ENCODE data around the gene CAMK2G.

CAMK2G gene

DNA sequence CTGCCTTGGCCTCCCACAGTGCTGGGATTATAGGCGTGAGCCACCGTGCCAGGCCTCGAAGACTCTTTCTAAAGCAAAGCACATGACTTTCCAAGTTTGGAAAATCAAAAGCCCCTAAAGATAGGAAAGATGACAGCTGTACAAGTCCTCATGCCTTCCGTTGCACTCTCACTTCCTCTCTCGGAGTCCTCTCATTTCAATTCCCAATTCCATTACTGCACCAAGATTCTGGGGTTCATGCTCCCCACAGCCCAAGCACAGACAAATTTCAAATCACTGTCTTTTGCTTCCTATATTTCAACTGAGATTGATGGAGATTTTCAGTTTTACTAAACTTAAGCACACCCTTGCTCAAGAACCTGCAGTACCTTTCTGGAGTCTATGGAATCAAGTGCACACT, 25.7 kb upstream of the CAMK2G start:
- no peak overlapping the region for H2BK12ac ChIP-seq (ENCODE audit: low read length)
- no peak overlapping the region for H3K23ac ChIP-seq (ENCODE audit: low read depth, low read length, poor library complexity)
- no peak overlapping the region for H4K91ac ChIP-seq (ENCODE audit: low read depth, low read length, poor library complexity)
- no peak overlapping the region for H2AFZ ChIP-seq (ENCODE audit: low read length)
- no peak overlapping the region for H2BK15ac ChIP-seq (ENCODE audit: low read length)
- H3K4me2 ChIP-seq (ENCODE audit: insufficient read depth, low read length, poor library complexity, severe bottlenecking): no peak overlapping the region
- no peak overlapping the region for H3K18ac ChIP-seq (ENCODE audit: low read length)
- H2BK5ac ChIP-seq (ENCODE audit: low read length): no peak overlapping the region
- H3K36me3 ChIP-seq (replicated peaks in 1 of 2; ENCODE audit: control insufficient read depth in 2 of 2, insufficient read depth in 2 of 2, low read length in 2 of 2): no peaks in the 10 kb centered on the region
- no peak overlapping the region for H2AK5ac ChIP-seq (ENCODE audit: low read depth, low read length)
- no peak overlapping the region for H3K4me3 ChIP-seq (ENCODE audit: low read length in 2 of 2)
- no peak overlapping the region for H4K8ac ChIP-seq (ENCODE audit: low read depth, low read length)
- H3K27ac ChIP-seq (replicated peaks; ENCODE audit: low read length): no peak overlapping the region
- H3K4me1 ChIP-seq (ENCODE audit: control insufficient read depth in 2 of 2, insufficient read depth in 1 of 2, low read depth in 1 of 2, low read length in 2 of 2): no peaks in the 10 kb centered on the region
- no peak overlapping the region for H3K9ac ChIP-seq (ENCODE audit: low read depth, low read length, poor library complexity)
- peaks cover 0 to 19% (median 0%) of the 10 kb centered on the region in 3 experiments for H3K27me3 ChIP-seq (ENCODE audit: control insufficient read depth in 3 of 3, insufficient read depth in 3 of 3, low read depth in 1 of 3, low read length in 3 of 3)
- no peaks in the 10 kb centered on the region for H3K79me1 ChIP-seq (ENCODE audit: low read depth, low read length)
- no peaks in the 10 kb centered on the region for H3K9me3 ChIP-seq (replicated peaks in 1 of 2; ENCODE audit: control insufficient read depth in 2 of 2, insufficient read depth in 1 of 2, low read depth in 1 of 2, low read length in 2 of 2)
- WGBS, 2 donors (ENCODE audit: extremely low coverage in 2 of 2, insufficient read length in 2 of 2, insufficient replicate concordance in 1 of 2): no CpG with 5 or more reads among the region's 5 CpGs
- H2BK120ac ChIP-seq (ENCODE audit: low read depth, low read length): no peak overlapping the region
- H3K4ac ChIP-seq (ENCODE audit: low read length): no peak overlapping the region
- DNase-seq (ENCODE audit: low spot score): no peak
- H3K14ac ChIP-seq (ENCODE audit: low read length): no peak overlapping the region

- Histone ChIP-seq H3K18ac (ENCODE audit: low read length) (no peak overlapping the region), H2AFZ (ENCODE audit: low read length) (no peak overlapping the region), H2BK12ac (ENCODE audit: low read length) (no peak overlapping the region), H3K27me3 (ENCODE audit: control insufficient read depth in 3 of 3, insufficient read depth in 3 of 3, low read depth in 1 of 3, low read length in 3 of 3) (peaks cover 0 to 15% (median 0%) of the 10 kb centered on the region in 3 experiments), H3K27ac (replicated peaks; ENCODE audit: low read length) (no peak overlapping the region), H3K4me3 (ENCODE audit: low read length in 2 of 2) (no peak overlapping the region), H3K36me3 (replicated peaks in 1 of 2; ENCODE audit: control insufficient read depth in 2 of 2, insufficient read depth in 2 of 2, low read length in 2 of 2) (no peaks in the 10 kb centered on the region), H3K23ac (ENCODE audit: low read depth, low read length, poor library complexity) (no peak overlapping the region), H2BK120ac (ENCODE audit: low read depth, low read length) (no peak overlapping the region), H2AK5ac (ENCODE audit: low read depth, low read length) (no peak overlapping the region), H4K8ac (ENCODE audit: low read depth, low read length) (no peak overlapping the region), H2BK5ac (ENCODE audit: low read length) (no peak overlapping the region), H3K14ac (ENCODE audit: low read length) (no peak overlapping the region), H3K4me1 (ENCODE audit: control insufficient read depth in 2 of 2, insufficient read depth in 1 of 2, low read depth in 1 of 2, low read length in 2 of 2) (no peaks in the 10 kb centered on the region), H3K79me1 (ENCODE audit: low read depth, low read length) (no peaks in the 10 kb centered on the region), H4K91ac (ENCODE audit: low read depth, low read length, poor library complexity) (no peak overlapping the region), H3K4me2 (ENCODE audit: insufficient read depth, low read length, poor library complexity, severe bottlenecking) (no peak overlapping the region), H3K9me3 (replicated peaks in 1 of 2; ENCODE audit: control insufficient read depth in 2 of 2, insufficient read depth in 1 of 2, low read depth in 1 of 2, low read length in 2 of 2) (no peaks in the 10 kb centered on the region), H3K4ac (ENCODE audit: low read length) (no peak overlapping the region), H2BK15ac (ENCODE audit: low read length) (no peak overlapping the region), H3K9ac (ENCODE audit: low read depth, low read length, poor library complexity) (no peak overlapping the region)
- WGBS, 2 donors (ENCODE audit: extremely low coverage in 2 of 2, insufficient read length in 2 of 2, insufficient replicate concordance in 1 of 2): no CpG with 5 or more reads among the region's 4 CpGs
- no peak for DNase-seq (ENCODE audit: low spot score)
Measured at GRCh38 chr10:73899423-73899822, 25.1 kb upstream of the CAMK2G start.

GRCh38 chr10:73898730-73899410, 24.5 kb upstream of the CAMK2G start:
- no peak overlapping the region for H3K4me2 ChIP-seq (ENCODE audit: insufficient read depth, low read length, poor library complexity, severe bottlenecking)
- no peak overlapping the region for H3K27ac ChIP-seq (replicated peaks; ENCODE audit: low read length)

DNA sequence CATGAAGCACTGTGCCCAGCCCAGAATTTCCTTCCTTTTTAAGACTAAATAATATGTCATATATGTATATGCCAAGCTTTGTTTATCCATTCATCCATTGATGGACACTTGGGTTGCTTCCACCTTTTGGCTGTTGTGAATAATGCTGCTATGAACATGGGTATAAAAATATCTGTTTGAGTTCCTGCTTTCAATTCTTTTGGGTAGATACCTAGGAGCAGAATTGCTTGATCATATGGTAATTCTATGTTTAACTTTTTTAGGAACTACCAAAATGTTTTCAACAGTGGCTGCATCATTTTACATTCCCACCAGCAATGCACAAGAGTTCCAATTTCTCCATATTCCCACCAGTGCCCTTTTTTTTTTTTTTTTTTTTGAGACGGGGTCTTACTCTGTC, 23.3 kb upstream of the CAMK2G start:
- no peak overlapping the region for H3K9ac ChIP-seq (ENCODE audit: low read depth, low read length, poor library complexity)
- no peak for DNase-seq (ENCODE audit: low spot score)
- H3K4me2 ChIP-seq (ENCODE audit: insufficient read depth, low read length, poor library complexity, severe bottlenecking): no peak overlapping the region
- H2BK120ac ChIP-seq (ENCODE audit: low read depth, low read length): no peak overlapping the region
- H3K27ac ChIP-seq (replicated peaks; ENCODE audit: low read length): no peak overlapping the region
- H3K4ac ChIP-seq (ENCODE audit: low read length): no peak overlapping the region
- no peak overlapping the region for H3K14ac ChIP-seq (ENCODE audit: low read length)
- H3K79me1 ChIP-seq (ENCODE audit: low read depth, low read length): no peaks in the 10 kb centered on the region
- H3K36me3 ChIP-seq (replicated peaks in 1 of 2; ENCODE audit: control insufficient read depth in 2 of 2, insufficient read depth in 2 of 2, low read length in 2 of 2): no peaks in the 10 kb centered on the region
- H2BK15ac ChIP-seq (ENCODE audit: low read length): no peak overlapping the region
- no peak overlapping the region for H2AK5ac ChIP-seq (ENCODE audit: low read depth, low read length)
- no peak overlapping the region for H2BK5ac ChIP-seq (ENCODE audit: low read length)
- WGBS, 2 donors (ENCODE audit: extremely low coverage in 2 of 2, insufficient read length in 2 of 2, insufficient replicate concordance in 1 of 2): no CpG with 5 or more reads among the region's 1 CpG
- H3K27me3 ChIP-seq (ENCODE audit: control insufficient read depth in 3 of 3, insufficient read depth in 3 of 3, low read depth in 1 of 3, low read length in 3 of 3): peaks cover 0 to 10% (median 0%) of the 10 kb centered on the region in 3 experiments
- H2AFZ ChIP-seq (ENCODE audit: low read length): no peak overlapping the region
- no peak overlapping the region for H3K23ac ChIP-seq (ENCODE audit: low read depth, low read length, poor library complexity)
- peaks cover 0 to 2% of the 10 kb centered on the region in 2 donors for H3K4me1 ChIP-seq (ENCODE audit: control insufficient read depth in 2 of 2, insufficient read depth in 1 of 2, low read depth in 1 of 2, low read length in 2 of 2)
- H2BK12ac ChIP-seq (ENCODE audit: low read length): no peak overlapping the region
- H4K8ac ChIP-seq (ENCODE audit: low read depth, low read length): no peak overlapping the region
- H4K91ac ChIP-seq (ENCODE audit: low read depth, low read length, poor library complexity): no peak overlapping the region
- H3K9me3 ChIP-seq (replicated peaks in 1 of 2; ENCODE audit: control insufficient read depth in 2 of 2, insufficient read depth in 1 of 2, low read depth in 1 of 2, low read length in 2 of 2): no peaks in the 10 kb centered on the region
- no peak overlapping the region for H3K18ac ChIP-seq (ENCODE audit: low read length)
- no peak overlapping the region for H3K4me3 ChIP-seq (ENCODE audit: low read length in 2 of 2)

More at GRCh38 chr10:73898730-73899410, 24.5 kb upstream of the CAMK2G start:
- no peaks in the 10 kb centered on the region for H3K9me3 ChIP-seq (replicated peaks in 1 of 2; ENCODE audit: control insufficient read depth in 2 of 2, insufficient read depth in 1 of 2, low read depth in 1 of 2, low read length in 2 of 2)
- H3K79me1 ChIP-seq (ENCODE audit: low read depth, low read length): no peaks in the 10 kb centered on the region
- H3K4ac ChIP-seq (ENCODE audit: low read length): no peak overlapping the region
- H3K4me1 ChIP-seq (ENCODE audit: control insufficient read depth in 2 of 2, insufficient read depth in 1 of 2, low read depth in 1 of 2, low read length in 2 of 2): no peaks in the 10 kb centered on the region
- no peak overlapping the region for H3K14ac ChIP-seq (ENCODE audit: low read length)
- WGBS, 2 donors (ENCODE audit: extremely low coverage in 2 of 2, insufficient read length in 2 of 2, insufficient replicate concordance in 1 of 2): no CpG with 5 or more reads among the region's 2 CpGs
- H3K4me3 ChIP-seq (ENCODE audit: low read length in 2 of 2): no peak overlapping the region
- no peak overlapping the region for H4K8ac ChIP-seq (ENCODE audit: low read depth, low read length)
- no peak overlapping the region for H4K91ac ChIP-seq (ENCODE audit: low read depth, low read length, poor library complexity)
- H3K18ac ChIP-seq (ENCODE audit: low read length): no peak overlapping the region
- no peak overlapping the region for H2AFZ ChIP-seq (ENCODE audit: low read length)
- H3K9ac ChIP-seq (ENCODE audit: low read depth, low read length, poor library complexity): no peak overlapping the region
- no peaks in the 10 kb centered on the region for H3K36me3 ChIP-seq (replicated peaks in 1 of 2; ENCODE audit: control insufficient read depth in 2 of 2, insufficient read depth in 2 of 2, low read length in 2 of 2)
- no peak overlapping the region for H3K23ac ChIP-seq (ENCODE audit: low read depth, low read length, poor library complexity)
- no peak overlapping the region for H2BK120ac ChIP-seq (ENCODE audit: low read depth, low read length)
- no peak overlapping the region for H2BK15ac ChIP-seq (ENCODE audit: low read length)
- DNase-seq (ENCODE audit: low spot score): no peak
- H2BK5ac ChIP-seq (ENCODE audit: low read length): no peak overlapping the region
- H3K27me3 ChIP-seq (ENCODE audit: control insufficient read depth in 3 of 3, insufficient read depth in 3 of 3, low read depth in 1 of 3, low read length in 3 of 3): peaks cover 0 to 14% (median 0%) of the 10 kb centered on the region in 3 experiments
- H2AK5ac ChIP-seq (ENCODE audit: low read depth, low read length): no peak overlapping the region
- H2BK12ac ChIP-seq (ENCODE audit: low read length): no peak overlapping the region

Data from neuronal stem cell (in vitro differentiated cells).